GM12873 (cell line): Measurements from ENCODE around the gene ARHGAP22.

Source experiments
- CTCF ChIP-seq: IDR thresholded peaks from 2 replicates; pipeline ENCODE4 v1.5.1; 2012; ENCODE audit warnings: low read depth, mild to moderate bottlenecking, moderate library complexity, low read length, control low read depth; ENCODE audit not compliant: insufficient read depth; ENCODE audit errors: missing control alignments

ARHGAP22 gene

DNA sequence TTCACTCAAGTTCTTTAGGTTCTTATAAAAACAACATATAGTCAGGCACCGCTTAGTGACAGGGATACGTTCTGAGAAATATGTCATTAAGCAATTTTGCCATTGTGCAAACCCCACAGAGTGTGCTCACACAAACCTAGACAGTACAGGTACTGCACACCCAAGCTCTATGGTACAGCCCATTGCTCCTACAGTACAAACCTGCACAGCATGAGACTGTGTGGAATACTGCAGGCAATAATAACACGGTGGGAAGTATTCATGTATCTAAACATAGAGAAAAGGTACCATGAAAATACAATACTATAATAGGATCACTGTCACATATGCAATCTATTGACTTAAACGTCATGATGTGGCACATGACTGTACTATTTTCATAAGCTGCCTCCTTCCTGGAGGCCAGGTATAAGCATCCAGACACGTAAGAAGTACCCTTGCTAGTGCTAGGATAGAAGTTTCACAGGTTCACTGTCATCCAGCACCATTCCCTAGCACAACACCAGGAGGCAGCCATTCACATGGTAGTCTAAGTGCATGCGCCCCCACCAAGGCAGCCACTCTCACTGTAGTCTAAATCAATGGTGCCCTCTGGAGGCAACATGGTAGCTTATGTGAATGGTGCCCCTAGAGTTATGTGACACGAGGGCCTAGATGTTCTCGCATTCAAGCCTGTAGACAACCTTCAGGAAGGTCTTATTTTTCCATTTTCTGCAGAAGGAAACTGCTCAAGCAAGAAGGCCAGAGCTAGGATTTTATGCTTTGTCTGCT, 98.5 kb downstream of the ARHGAP22 start:
- TF ChIP-seq CTCF: peak; percentile 54

- no peak for TF ChIP-seq CTCF
Observed at GRCh38 chr10:48505394-48506112, 99.3 kb downstream of the ARHGAP22 start.

DNA sequence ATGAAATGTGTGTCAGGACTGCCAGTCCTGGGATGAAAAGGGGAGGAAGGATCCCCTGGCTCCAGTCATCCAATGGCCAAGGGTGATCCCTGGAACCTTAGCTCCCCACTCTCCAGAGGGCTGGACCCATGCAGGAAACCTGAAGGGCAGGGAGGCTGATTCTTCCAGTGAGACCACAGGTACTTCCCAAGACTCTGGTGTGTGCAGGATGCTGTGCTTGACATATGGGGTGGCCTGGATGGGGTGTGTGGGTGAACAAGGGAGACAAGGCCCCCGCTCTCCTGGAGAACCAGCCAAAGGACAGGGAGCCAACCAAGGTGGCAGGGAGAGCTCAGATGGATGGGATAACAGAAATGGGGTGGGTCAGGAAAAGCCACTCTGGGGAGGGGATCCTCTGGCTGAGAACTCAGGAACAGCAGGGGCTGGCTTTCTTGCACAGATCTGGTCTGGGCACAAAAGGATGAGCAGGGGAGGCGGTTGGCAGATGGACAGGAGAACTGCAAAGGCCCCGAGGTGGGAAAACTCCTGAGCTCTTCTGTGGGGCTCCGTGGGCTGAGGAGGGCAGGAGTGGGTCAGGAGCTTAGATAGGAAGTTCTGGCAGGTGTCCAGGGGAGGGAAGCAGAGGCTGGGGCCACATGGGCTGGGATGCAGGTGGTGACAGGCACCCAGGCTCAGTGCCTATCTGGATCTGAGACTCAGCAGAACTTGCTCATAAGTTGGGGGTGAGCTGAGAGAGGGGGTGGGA, 100.6 kb downstream of the ARHGAP22 start:
- no peak for TF ChIP-seq CTCF

GRCh38 chr10:48503293-48503911, 101.5 kb downstream of the ARHGAP22 start:
- no peak for TF ChIP-seq CTCF

DNA sequence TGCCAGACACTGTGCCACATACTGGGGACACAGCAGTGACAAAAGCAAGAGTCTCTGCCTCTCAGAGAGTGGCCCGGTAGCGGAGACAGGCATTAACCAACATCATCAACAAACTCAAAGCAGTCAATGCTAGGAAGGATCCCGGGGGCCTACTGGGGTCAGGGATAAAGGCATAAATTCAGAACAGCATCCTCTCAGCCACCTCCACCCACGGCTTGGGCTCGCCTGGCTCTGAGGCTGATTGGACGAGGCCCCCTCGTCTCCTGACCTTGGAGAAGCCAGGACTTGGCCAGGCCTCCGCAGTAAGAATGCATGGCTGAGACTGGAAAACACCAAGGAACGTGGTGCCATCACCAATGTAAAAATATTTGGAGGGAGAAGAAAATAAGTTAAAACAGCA, 102.1 kb downstream of the ARHGAP22 start:
- TF ChIP-seq CTCF: no peak

- TF ChIP-seq CTCF: no peak
Observed at GRCh38 chr10:48501787-48502771, 102.8 kb downstream of the ARHGAP22 start.
